ENCODE measurements around the gene DNAH17.

DNAH17 gene

GRCh38 chr17:78449983-78450595, 127.1 kb downstream of the DNAH17 start:
- no peak for DNase-seq (ENCODE audit: low read depth in 2 of 2)

DNA sequence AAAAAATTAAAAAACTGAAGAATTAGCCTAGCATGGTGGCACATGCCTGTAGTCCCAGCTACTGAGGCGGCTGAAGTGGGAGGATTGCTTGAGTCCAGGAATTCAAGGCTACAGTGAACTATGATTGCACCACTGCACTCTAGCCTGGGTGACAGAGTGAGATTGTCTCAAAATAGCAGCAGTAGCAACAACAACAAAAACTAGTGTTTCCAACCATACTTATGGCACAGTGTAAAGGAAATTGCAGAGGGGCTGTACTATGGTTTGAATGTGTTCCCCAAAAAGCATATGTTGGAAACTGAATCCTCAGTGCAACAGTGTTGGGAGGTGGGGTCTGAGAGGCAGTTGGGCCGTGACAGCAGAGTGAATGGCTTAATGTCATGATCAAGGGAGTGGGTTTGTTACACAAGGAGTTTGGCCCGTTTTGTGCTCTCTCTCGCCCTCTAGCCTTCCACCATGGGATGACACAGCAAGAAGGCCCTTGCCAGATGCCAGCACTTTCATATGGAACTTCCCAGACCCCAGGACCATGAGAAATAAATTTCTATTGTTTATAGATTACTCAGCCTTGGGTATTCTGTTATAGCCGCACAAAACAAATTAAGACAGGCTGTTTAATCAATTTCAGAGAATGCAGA, 128.7 kb downstream of the DNAH17 start:
- DNase-seq (ENCODE audit: low read depth in 2 of 2): no peak

GRCh38 chr17:78446833-78447232, 130.4 kb downstream of the DNAH17 start:
- DNase-seq (ENCODE audit: low read depth in 2 of 2): no peak

DNA sequence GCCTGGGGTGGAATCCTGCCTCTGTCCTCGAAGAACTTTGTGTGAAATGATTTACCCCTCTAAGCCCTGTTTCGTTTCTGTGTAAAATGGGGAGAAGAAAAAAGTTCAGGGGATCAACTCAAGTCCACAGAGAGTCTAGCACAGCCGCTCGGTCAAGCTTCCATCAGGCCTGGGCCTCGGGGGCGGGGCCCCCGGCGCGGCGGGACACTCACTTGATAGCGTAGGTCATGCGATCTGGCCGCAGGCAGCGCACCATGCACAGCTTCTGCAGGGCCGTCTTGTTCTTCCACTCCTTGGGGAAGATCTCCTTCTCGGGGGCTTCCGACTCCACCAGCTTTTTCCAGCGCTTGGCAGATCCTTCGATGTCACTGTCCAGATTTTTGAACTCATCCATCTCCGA, 132.8 kb downstream of the DNAH17 start:
- DNase-seq (ENCODE audit: low read depth in 2 of 2): no peak

GRCh38 chr17:78442648-78443218, 134.5 kb downstream of the DNAH17 start:
- DNase-seq (ENCODE audit: low read depth in 2 of 2): peak in 1 of 2 donors; percentile 11

GRCh38 chr17:78441271-78441971, 135.8 kb downstream of the DNAH17 start:
- no peak for DNase-seq (ENCODE audit: low read depth in 2 of 2)

DNA sequence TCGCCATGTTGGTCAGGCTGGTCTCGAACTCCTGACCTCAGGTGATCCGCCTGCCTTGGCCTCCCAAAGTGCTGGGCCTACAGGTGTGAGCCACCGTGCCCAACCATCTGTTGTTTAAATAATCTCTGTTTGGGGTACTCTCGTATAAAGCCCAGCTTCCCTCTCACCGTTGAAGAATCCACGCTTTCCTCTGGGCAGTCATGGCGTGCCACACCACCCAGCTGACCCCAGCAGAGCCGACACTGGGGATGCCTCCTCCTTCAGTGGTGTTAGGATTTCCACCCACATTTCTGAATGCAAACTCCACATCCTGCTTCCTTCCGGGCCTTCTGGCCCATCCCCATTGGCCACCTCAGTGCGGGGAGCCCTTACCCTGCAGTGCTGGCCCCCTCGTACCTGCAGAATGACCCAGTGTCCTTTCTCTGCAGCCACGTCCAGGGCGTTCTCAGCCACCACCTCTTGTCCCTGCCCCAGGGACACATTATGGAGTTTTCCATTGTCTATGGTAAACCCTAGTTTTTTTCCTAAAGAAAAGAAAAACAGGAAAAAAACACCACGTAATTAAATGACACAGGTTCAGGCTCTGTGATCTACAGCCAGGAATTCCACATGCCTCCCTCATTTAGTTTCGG, 138.4 kb downstream of the DNAH17 start:
- no peak for DNase-seq (ENCODE audit: low read depth in 2 of 2)

DNA sequence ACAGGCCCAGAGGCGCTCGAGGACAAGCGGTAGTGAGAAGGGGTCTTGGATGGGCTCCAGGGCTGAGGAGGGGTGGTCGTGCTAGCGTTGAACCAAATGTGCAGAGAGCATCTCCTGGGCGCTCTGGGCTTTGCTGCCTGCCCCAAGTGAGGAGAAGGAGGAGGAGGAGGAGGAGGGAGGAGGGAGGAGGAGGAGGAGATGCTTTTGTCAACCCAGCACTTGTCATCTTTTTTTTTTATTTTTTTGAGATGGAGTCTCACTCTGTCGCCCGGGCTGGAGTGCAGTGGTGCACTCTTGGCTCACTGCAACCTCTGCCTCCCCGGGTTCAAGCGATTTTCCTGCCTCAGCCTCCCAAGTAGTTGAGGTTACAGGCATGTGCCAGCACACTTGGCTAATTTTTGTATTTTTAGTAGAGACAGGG, 138.9 kb downstream of the DNAH17 start:
- no peak for DNase-seq (ENCODE audit: low read depth in 2 of 2)

GRCh38 chr17:78437508-78438169, 139.6 kb downstream of the DNAH17 start:
- DNase-seq (ENCODE audit: low read depth in 2 of 2): no peak

DNA sequence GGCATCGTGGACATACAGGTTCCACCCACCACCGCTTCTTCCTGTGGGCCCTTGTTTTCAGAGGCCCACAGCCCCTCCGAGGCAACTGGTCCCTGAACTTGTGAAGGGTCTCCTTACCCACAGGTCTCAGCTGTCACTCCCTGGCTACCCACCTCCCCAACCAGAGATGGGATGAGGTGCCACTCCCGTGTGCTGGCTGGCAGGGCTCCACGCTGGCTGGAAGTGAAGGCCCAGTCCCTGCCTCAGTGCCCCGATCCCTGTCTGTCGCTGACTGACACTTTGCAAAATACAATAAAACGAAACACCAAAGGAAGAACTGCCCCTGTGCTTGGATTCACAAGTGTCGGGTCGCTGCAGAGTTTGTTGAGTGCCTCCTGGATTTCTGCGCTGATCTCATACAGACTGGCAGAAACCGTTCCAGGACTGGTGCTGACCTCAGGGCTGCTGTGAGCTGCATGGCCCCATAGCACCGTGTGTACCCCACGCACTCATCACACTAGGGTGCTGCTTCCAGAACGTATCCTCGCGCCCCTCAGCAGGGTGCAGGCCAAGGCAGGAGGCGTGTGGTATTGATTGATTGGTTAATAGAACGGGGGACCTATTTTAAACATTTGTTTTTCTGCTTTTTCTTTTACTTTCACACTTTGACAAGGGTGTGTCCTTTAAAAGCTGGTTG, 141.7 kb downstream of the DNAH17 start:
- no peak for DNase-seq (ENCODE audit: low read depth in 2 of 2)

DNA sequence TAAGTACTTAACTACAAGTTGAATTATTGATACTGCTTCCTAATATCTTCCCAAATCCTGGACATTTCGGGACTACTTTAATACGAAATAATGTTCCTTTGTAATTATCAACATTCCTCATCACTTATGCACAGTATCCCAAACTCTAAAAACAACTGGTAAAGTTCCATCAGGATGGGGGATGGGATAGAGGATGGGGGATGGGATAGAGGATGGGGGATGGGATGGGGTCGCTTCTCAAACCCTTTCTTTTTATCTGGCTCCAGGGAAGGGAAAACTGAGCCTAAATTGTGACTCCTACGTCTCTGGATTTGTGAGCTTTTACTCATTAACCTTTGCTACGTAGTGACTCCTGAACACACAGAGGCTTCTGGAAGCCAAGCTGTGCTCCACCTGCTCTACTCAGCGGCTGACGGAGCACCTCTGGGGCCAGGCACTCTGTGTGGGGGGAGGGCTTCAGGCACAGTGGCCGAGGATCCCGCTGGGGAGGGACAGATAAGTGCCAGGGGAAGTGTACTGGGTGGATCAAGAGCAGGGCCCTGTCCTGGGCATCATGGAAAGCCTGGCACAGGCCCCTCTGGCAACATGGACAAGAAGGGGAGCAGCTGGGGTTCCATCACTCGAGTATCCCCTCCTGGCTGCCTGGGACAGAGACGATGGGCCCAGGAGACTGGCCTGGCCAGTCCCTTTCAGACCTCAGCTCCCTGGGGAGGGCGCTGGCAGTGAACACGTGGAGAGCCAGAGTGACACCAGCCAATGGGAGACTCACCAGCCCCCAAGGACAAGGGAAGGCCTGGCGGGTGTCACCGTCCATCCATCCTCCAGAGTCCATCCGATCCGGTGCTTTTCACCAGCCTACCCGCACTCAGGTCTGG, 142.5 kb downstream of the DNAH17 start:
- DNase-seq (ENCODE audit: low read depth in 2 of 2): no peak

DNA sequence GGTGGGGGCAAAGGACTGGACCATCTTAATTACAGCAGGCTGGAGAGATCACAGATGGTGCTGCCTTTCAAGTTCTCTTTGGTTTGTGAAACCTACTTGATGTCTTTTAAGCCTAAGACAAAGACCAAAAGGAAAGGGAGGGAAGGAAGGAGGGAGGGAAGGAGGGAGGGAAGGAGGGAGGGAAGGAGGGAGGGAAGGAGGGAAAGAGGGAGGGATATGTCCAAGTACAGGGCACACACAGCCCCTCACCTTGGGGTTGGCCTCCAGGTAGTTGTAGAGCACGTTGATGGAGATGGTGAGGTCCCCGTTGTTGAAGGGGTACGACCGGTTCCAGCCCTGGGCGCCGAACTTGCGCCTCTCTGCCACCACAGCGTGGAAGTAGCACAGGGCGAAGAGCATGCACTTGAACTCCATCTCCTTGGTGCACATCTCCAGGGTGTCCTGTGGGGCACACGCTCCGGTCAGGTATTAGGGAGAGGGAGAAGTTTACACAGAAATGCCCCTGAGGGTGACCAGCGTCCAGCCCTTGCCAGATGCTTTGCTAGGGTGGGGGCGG, 143.3 kb downstream of the DNAH17 start:
- DNase-seq (ENCODE audit: low read depth in 2 of 2): no peak

GRCh38 chr17:78433013-78433727, 144.0 kb downstream of the DNAH17 start:
- DNase-seq (ENCODE audit: low read depth in 2 of 2): no peak

- no peak for DNase-seq (ENCODE audit: low read depth in 2 of 2)
Measured at GRCh38 chr17:78432226-78433012, 144.8 kb downstream of the DNAH17 start.

DNA sequence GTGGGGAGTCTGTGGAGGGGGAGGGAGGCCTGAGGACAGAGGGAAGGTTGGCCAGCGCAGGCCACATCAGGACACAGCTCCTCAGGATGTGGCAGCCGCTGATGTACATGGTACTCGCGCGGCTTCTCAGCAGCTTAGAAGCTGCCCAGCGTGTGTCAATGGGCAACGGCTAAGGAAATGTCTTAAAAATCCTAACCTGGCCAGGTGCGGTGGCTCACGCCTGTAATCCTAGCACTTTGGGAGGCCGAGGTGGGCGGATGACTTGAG, 145.6 kb downstream of the DNAH17 start:
- no peak for DNase-seq (ENCODE audit: low read depth in 2 of 2)

GRCh38 chr17:78430892-78431691, 146.1 kb downstream of the DNAH17 start:
- no peak for DNase-seq (ENCODE audit: low read depth in 2 of 2)

GRCh38 chr17:78429618-78429995, 147.6 kb downstream of the DNAH17 start:
- no peak for DNase-seq (ENCODE audit: low read depth in 2 of 2)
